Mesenteric fat pad (tissue), 1 donor: Measurements from ENCODE around the gene CRADD. TPM values are rescaled to one million over a fixed set of nuclear protein-coding genes. Genes with fewer than 3 reads are reported as not detected.
"Not testable (repeated sequence)": the region's sequence is repeated elsewhere in the genome, so short reads cannot be mapped to it uniquely, and the experiment has no call there.

Experiments
- DNase-seq: peaks from one replicate; pipeline ENCODE4 v3.0.0-alpha.2; 2020; ENCODE audit warnings: low spot score
- total RNA-seq: library from RNA; stranded (reverse); fragmentation: NEBNext Ultra II Directional; extraction: Animal tissue kit (Norgen Biotek cat#: 25700); gene quantifications from one replicate; pipeline ENCODE4 v1.2.1, GENCODE V29; 2021
- donor health status: DM: yes; HTN: yes; CAD: no.

The CRADD gene
- total RNA-seq, 1 donor from 2014 or later: 20.4 TPM

- DNase-seq: no peak
Measured at GRCh38 chr12:93736640-93737178, 59.5 kb downstream of the CRADD start.

- no peak for DNase-seq
Measured at GRCh38 chr12:93737457-93738198, 60.5 kb downstream of the CRADD start.

- DNase-seq: no peak
Measured at GRCh38 chr12:93738199-93739058, 61.3 kb downstream of the CRADD start.

GRCh38 chr12:93740751-93741150, 63.6 kb downstream of the CRADD start:
- DNase-seq: no peak

- no peak for DNase-seq
Measured at GRCh38 chr12:93741659-93742109, 64.5 kb downstream of the CRADD start.

DNA sequence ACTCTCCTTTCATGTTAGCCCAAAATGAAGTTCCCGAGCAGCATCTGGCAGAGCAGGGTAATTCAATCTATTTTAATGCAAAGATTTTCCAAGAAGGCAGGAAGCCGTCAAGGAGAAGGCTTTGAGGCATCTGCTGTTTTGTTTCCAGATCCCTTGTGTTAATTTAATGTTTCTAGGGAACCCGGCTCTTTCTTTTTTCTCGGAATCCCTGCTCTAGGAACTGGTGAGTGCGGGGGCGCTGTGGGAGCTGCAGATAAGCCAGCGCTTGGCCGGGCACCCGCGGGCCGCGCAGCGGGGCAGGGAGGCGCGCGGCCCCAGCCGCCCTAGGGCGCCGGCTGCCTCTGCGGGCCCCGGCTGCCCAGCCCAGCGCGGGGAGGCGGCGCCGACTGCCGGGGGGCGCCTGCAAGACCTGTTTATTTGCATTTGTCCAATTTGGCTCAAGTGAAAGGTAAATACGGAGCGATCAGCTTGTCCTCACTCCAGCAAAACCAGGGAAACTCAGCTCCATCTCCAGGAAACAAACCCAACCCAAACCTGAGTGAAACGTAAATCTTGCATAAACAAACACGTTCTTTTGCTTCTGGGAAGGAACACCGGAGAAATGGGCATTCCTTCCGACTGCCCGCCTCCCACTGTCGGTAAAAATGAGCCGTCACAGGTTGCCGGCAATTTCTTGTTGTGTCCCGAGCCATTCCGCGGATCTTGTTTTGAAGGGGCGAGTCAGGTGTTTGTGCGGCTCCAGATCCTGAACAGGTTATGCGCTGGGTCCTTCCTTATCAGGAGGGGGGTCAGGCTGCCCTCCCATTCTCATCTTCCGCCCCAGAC, 65.1 kb downstream of the CRADD start:
- no peak for DNase-seq

DNA sequence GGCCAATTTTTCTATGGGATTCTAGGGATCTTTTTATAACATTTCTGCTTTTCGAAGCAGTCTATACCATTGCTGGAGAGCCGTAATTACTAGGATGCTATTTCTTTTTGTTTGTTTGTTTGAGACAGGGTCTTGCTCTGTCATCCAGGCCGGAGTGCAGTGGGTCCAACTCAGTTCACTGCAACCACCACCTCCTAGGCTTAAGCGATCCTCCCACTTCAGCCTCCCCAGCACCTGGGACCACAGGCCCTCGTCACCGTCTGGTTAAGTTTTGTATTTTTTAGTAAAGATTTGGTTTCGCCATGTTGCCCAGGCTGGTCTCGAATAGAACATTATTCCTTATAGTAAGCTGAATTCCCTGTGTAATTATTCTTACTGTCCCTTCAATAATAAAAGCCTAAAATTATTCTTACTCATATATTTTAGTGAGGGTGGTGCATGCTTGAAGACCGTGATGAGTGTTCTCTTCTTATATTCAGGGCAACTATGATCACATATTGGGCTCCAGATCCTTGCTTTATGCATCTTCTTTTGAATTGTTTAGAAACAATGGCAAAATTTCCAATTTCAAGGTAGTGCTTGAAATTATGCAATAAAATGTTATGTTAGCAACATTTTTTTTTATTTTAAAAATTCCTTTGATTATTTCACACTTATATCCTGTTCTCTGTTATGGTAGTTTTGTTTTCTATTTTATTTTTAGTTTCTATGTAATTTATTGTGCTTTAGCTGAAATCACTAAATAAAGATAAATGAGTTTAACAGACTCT, 66.2 kb downstream of the CRADD start:
- DNase-seq: no peak

DNA sequence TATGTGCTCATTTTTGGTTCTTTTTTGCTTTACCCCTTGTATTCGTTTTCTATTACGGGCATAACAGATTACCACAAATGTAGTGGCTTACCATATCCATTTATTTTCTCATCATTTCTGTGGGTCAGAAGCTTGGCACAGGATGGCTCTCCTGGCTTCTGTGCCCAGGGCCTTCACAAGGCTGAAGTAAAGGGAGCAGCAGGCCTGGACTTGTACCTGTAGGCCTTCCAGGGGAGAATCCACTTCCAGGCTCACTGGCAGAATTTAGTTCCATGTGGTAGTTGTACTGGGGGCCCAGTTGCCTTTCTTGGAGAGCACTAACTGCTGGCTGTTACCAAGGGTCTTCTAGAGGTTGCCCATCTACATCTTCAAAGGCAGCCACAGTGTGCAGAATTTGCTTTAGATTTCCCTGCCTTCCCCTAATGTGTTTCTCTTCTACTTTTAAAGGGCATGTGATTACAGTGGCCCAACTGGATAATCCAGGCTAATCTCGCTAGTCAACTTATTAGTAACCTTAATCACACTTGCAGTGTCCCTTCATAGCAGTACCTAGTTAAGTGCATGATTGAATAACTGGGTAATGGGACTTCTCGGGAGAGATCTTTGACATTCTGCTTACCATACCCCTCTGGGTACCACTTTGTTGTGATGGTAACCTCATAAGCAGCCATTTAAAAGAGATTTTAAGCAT, 67.0 kb downstream of the CRADD start:
- DNase-seq: no peak

DNA sequence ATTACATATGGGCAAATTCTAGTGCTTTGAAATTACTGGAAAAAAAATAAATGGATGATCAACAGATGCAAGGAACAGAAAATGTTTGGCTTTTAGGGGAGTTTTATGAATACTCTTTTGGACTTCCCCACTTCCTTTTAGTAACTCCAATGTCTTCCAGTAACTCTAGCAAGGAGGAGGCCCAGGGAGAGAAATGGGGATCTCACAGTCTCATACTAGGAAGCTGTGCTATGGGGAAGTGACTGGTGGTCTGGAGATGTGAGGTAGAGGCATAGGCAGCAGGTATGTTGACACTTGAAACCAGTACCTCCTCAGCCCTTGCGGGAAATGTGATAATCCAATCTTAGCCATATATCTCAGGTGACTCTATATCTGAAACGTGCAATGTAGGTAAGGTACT, 68.1 kb downstream of the CRADD start:
- DNase-seq: no peak

DNA sequence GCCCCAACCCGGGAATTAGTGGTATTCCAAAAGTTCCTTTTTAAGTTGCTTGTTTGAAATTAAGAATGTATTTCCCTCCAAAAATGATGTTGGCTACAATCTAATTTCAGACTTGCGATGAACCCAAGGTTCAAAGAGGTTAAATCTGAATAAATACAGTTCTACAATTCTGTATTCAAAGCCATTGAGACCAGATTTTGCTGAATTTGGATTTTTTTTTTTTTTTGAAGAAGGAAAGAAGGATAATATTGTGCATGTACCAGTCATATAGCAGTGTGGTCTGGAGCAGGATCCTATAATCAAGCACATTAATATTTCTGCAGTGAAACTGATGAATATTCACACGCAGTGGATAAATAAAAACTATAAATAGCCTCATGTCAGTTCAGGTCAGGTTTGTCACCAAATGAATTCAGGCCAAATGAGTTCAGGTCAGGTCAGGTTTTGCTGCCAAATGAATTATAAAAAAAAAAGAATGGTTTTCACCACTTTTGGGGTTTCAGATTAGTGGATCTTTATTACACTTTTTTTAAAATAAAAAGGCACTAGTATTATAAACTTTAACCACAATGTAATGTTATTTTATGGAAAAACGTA, 69.5 kb downstream of the CRADD start:
- no peak for DNase-seq

DNA sequence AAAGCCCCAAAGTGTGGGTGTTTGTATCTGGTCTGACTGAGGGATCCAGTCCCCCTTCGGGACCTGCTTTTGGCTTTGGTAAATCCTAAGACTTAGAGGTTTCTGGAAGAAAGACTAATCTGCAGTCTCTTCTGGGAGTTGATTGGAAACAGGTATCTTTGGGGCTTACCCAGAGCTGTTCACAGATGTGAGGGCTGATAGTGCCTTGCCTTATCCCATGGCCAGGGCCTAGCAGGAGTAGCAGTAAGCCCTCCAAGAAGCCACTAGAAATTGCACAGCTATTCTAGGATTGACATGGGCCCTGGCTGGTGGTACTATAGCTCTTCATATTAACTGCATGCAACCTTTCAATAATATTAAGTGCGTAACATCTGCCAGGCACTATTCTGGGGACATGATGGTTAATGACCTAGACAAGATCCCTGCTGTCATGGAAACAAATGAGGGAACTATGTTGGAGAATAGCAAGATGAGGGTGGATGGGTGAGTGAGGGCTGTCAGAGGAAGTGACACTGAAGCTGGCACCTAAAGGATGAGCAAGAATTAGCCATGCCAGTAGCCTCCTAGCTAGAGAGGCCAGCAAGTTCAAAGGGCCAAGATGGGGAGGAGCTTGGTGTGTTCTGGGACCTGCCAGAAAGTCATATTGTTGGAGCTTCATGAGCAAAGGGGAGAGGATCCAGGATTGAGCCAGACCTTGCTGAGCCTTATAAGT, 71.7 kb downstream of the CRADD start:
- no peak for DNase-seq

DNA sequence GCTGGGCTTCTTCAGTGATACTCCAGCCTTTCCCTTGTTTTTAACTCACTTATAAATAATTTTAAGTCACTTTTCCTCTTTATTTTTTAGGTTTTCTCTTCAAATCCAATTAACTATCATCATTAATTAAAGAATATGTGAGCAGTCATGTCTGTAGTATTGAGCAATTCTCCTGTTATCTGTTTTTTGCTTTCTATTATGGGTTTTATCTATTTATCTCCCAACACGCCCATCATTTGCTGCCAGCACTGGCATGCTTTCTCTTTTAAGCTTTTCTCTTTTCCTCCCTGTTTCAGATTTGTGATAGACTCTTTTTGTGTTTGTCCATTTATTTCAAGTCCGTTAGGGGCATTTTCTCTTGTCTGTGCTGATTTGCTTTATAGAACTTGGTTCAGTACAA, 72.3 kb downstream of the CRADD start:
- no peak for DNase-seq

- no peak for DNase-seq
Measured at GRCh38 chr12:93750056-93750455, 72.9 kb downstream of the CRADD start.

GRCh38 chr12:93751864-93752610, 74.9 kb downstream of the CRADD start:
- no peak for DNase-seq

- no peak for DNase-seq
Measured at GRCh38 chr12:93753285-93753684, 76.1 kb downstream of the CRADD start.

- DNase-seq: no peak
Measured at GRCh38 chr12:93753838-93754429, 76.8 kb downstream of the CRADD start.

- not testable (repeated sequence) for DNase-seq
Measured at GRCh38 chr12:93754859-93755258, 77.7 kb downstream of the CRADD start.

GRCh38 chr12:93756288-93756687, 79.1 kb downstream of the CRADD start:
- DNase-seq: no peak
